ENCODE data around the gene REX1BD.
A peak's percentile ranks its signal among the peaks of the same experiment; 100 is the strongest.
"Not testable (repeated sequence)": the region's sequence is repeated elsewhere in the genome, so short reads cannot be mapped to it uniquely, and the experiment has no call there.

REX1BD gene

GRCh38 chr19:18588611-18589379, at the start of gene REX1BD:
TSS of gene REX1BD (plus strand) at chr19:18588798. CDS start at chr19:18588802, 4 bp downstream.
- peak; percentile 76 for DNase-seq

- no peak for DNase-seq
Measured at GRCh38 chr19:18539372-18539771, 49.2 kb upstream of the REX1BD start.

GRCh38 chr19:18540200-18540599, 48.4 kb upstream of the REX1BD start:
- DNase-seq: not testable (repeated sequence)

GRCh38 chr19:18541258-18541991, 47.2 kb upstream of the REX1BD start:
- no peak for DNase-seq

GRCh38 chr19:18541992-18542940, 46.3 kb upstream of the REX1BD start:
- DNase-seq: no peak

GRCh38 chr19:18542941-18543813, 45.4 kb upstream of the REX1BD start, which contains the start of gene FKBP8:
TSS of gene FKBP8 (minus strand) at chr19:18543573. CDS start at chr19:18541970, 1,603 bp downstream.
- peak; percentile 70 for DNase-seq

GRCh38 chr19:18543814-18544475, 44.7 kb upstream of the REX1BD start:
- peak; percentile 65 for DNase-seq

- DNase-seq: no peak
Measured at GRCh38 chr19:18551631-18552030, 37.0 kb upstream of the REX1BD start.

GRCh38 chr19:18557411-18558201, 31.0 kb upstream of the REX1BD start, which contains the start of gene KXD1:
TSS of gene KXD1 (plus strand) at chr19:18557870. CDS start at chr19:18562057, 4,187 bp downstream.
- DNase-seq: peak; percentile 98

- no peak for DNase-seq
Measured at GRCh38 chr19:18558202-18558555, 30.4 kb upstream of the REX1BD start.

- DNase-seq: no peak
Measured at GRCh38 chr19:18558604-18559003, 30.0 kb upstream of the REX1BD start.

- no peak for DNase-seq
Measured at GRCh38 chr19:18559685-18560084, 28.9 kb upstream of the REX1BD start.

GRCh38 chr19:18562086-18562485, 26.5 kb upstream of the REX1BD start:
- DNase-seq: no peak

- DNase-seq: no peak
Measured at GRCh38 chr19:18566953-18567352, 21.6 kb upstream of the REX1BD start.

GRCh38 chr19:18568367-18568766, 20.2 kb upstream of the REX1BD start:
- DNase-seq: no peak

GRCh38 chr19:18571564-18572344, 16.8 kb upstream of the REX1BD start, which contains the start of gene UBA52:
TSS of gene UBA52 (plus strand) at chr19:18571857. CDS start at chr19:18573301, 1,444 bp downstream.
- peak; percentile 99 for DNase-seq

GRCh38 chr19:18574691-18575291, 13.8 kb upstream of the REX1BD start:
- DNase-seq: no peak

GRCh38 chr19:18576383-18576782, 12.2 kb upstream of the REX1BD start:
- DNase-seq: no peak

GRCh38 chr19:18577365-18577914, 11.2 kb upstream of the REX1BD start:
- no peak for DNase-seq
